ENCODE measurements around the gene CPED1.

GRCh38 chr7:121049028-121049791, 60.7 kb downstream of the CPED1 start:
- TF ChIP-seq CTCF (IDR thresholded peaks at IDR 0.05), result no peak
- TF ChIP-seq POLR2A (IDR thresholded peaks at IDR 0.05), result no peak

All from body of pancreas (tissue), 4 donors.